BJ (cell line): Measurements from ENCODE around the gene AHDC1. TPM values are rescaled to one million over a fixed set of nuclear protein-coding genes. Genes with fewer than 3 reads are reported as not detected.

Experiments
- CTCF ChIA-PET: fragments of 350-600 bp; formaldehyde crosslinking; extraction: SDS; loops from one replicate; lab custom pipeline; 2021; ENCODE audit warnings: antibody characterized with exemption, inconsistent platforms; lab: Yijun Ruan, JAX
- POLR2A ChIA-PET: fragments of 300-600 bp; sonication (Branson Sonifier 250); formaldehyde crosslinking; extraction: SDS; loops from one replicate; lab custom pipeline; 2021; ENCODE audit warnings: antibody characterized with exemption; lab: Charles Lee
- DNase-seq: peaks from one replicate; pipeline ENCODE4 v3.0.0-alpha.2; 2011; ENCODE audit warnings: low read depth
- H3K27me3 ChIP-seq: 2 replicates; pipeline ENCODE4 v1.6.0; 2011; ENCODE audit warnings: low read length; ENCODE audit not compliant: control insufficient read depth, insufficient read depth
- H3K36me3 ChIP-seq: 2 replicates; pipeline ENCODE4 v1.5.1; 2011; ENCODE audit warnings: low read length; ENCODE audit not compliant: control insufficient read depth, insufficient read depth
- H3K4me3 ChIP-seq: 2 replicates; pipeline ENCODE4 v1.5.1; 2011; ENCODE audit warnings: low read depth, mild to moderate bottlenecking, control low read depth, low read length
- polyA plus RNA-seq: library from polyadenylated mRNA; depleted of rRNA; stranded (reverse); fragments of >200 nt; gene quantifications from 2 replicates; pipeline ENCODE4 v1.2.3, GENCODE V29; 2011
- TF ChIP-seq, protein P1 (sequence below): IDR thresholded peaks from 2 replicates; pipeline ENCODE4 v1.5.1; 2011; ENCODE audit warnings: low read depth, mild to moderate bottlenecking, control low read depth, inconsistent platforms, low read length, moderate library complexity; ENCODE audit not compliant: insufficient read depth

Gene AHDC1
- polyA plus RNA-seq, 1 experiment, result 4.1 TPM

DNA sequence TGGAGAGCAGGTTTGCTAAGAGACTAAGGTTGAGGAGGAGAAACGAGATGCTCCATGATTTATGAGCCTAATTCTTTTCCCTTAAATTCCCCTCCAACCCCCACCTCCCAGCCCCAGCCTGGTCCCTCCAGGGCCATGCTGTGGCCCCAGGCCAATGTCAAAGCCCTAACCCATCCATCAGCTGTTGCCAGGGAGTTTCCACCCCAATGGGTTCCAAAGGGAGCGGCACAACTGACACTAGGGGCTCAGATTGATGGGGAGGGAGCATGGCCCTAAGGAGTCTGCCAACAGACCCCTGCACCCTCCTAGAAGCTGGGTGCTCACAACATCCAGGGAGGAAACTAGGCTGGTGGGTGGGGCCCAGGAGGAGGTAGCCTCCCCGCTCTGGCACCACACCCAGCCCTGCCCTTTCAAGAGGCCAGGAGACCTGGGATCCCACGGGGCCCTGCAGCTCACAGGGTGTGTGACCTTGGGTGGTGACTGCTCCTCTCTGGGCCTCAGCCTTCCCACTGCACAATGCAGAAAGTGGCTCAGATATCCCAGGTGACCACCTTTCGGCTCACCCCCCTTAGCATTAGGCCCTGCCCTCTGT lies 12.9 kb downstream of the AHDC1 start:
- peaks cover 5% of the 10 kb centered on the region for H3K36me3 ChIP-seq
- no peak overlapping the region for H3K4me3 ChIP-seq
- TF ChIP-seq, protein P1, sequence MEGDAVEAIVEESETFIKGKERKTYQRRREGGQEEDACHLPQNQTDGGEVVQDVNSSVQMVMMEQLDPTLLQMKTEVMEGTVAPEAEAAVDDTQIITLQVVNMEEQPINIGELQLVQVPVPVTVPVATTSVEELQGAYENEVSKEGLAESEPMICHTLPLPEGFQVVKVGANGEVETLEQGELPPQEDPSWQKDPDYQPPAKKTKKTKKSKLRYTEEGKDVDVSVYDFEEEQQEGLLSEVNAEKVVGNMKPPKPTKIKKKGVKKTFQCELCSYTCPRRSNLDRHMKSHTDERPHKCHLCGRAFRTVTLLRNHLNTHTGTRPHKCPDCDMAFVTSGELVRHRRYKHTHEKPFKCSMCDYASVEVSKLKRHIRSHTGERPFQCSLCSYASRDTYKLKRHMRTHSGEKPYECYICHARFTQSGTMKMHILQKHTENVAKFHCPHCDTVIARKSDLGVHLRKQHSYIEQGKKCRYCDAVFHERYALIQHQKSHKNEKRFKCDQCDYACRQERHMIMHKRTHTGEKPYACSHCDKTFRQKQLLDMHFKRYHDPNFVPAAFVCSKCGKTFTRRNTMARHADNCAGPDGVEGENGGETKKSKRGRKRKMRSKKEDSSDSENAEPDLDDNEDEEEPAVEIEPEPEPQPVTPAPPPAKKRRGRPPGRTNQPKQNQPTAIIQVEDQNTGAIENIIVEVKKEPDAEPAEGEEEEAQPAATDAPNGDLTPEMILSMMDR, result no peak
- POLR2A ChIA-PET, result no interaction called here
- DNase-seq, result no peak
- H3K27me3 ChIP-seq, result no peaks in the 10 kb centered on the region
- CTCF ChIA-PET, result interaction anchor here (1.0 to 2.1 kb wide), 9 partner anchors 11 to 72 kb away, joined by 3 to 9 read pairs (median 4); no protein-coding TSS in a partner anchor

DNA sequence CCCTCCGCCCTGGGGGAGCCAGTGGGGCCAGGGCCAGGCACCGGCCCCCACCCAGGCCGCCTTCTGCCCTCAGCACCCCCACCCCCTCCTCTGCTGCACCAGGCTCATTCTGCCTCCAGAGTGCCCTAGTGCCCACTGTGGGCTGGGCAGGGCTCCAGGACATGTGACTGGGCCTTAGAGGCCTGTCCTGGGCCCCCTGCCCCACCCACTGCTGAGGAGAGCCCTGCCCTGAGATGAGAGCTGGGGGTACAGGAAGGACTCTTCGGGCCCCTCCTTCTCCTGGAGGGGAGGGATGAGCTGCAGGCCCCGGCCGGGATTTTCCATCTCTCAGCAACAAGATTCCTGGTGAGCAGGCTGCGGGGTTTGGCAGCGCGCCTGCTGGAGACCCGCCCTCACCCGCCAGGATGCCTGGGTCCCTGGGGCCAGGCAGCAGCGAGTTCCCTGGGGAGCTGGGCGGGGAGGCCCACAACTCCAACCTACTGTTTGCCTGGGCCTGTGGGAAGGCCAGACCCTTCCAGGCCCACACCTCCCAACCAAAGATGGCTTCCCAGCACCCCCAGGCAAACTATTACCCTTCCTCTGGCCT lies 14.0 kb downstream of the AHDC1 start:
- peaks cover 2% of the 10 kb centered on the region; the same call in 1 of the 2 replicates for H3K36me3 ChIP-seq
- CTCF ChIA-PET, result interaction anchor here (0.6 to 2.1 kb wide), 7 partner anchors 12 to 73 kb away, joined by 3 to 9 read pairs (median 4); no protein-coding TSS in a partner anchor
- H3K4me3 ChIP-seq, result no peak overlapping the region
- DNase-seq, result no peak
- POLR2A ChIA-PET, result no interaction called here
- TF ChIP-seq, protein P1, result no peak
- no peaks in the 10 kb centered on the region for H3K27me3 ChIP-seq

DNA sequence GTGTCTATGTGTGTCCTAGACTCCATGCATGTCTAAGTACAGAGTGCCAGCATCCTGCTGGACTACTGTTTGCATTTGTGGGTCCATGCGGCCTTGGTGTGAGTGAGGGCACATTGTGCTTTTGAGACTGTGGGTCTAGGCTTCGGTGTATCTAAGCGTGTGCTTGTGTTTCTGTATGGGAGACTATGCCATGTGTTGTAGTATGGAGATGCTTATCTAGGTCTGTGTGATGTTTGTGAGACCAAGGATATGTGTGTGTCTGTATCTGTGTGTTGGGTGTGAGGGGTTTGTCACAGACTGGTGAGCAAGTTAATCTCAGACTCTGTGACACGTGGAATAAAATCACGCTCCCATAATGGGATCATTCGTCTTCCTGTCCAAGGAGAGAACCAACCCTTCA lies 14.5 kb downstream of the AHDC1 start:
- H3K27me3 ChIP-seq, result no peaks in the 10 kb centered on the region
- CTCF ChIA-PET, result interaction anchor here (1.2 to 1.5 kb wide), 2 partner anchors 12 to 16 kb away, joined by 4 read pairs; no protein-coding TSS in a partner anchor
- TF ChIP-seq, protein P1, result no peak
- H3K4me3 ChIP-seq, result no peak overlapping the region
- POLR2A ChIA-PET, result no interaction called here
- no peak for DNase-seq
- peaks cover 3% of the 10 kb centered on the region for H3K36me3 ChIP-seq

DNA sequence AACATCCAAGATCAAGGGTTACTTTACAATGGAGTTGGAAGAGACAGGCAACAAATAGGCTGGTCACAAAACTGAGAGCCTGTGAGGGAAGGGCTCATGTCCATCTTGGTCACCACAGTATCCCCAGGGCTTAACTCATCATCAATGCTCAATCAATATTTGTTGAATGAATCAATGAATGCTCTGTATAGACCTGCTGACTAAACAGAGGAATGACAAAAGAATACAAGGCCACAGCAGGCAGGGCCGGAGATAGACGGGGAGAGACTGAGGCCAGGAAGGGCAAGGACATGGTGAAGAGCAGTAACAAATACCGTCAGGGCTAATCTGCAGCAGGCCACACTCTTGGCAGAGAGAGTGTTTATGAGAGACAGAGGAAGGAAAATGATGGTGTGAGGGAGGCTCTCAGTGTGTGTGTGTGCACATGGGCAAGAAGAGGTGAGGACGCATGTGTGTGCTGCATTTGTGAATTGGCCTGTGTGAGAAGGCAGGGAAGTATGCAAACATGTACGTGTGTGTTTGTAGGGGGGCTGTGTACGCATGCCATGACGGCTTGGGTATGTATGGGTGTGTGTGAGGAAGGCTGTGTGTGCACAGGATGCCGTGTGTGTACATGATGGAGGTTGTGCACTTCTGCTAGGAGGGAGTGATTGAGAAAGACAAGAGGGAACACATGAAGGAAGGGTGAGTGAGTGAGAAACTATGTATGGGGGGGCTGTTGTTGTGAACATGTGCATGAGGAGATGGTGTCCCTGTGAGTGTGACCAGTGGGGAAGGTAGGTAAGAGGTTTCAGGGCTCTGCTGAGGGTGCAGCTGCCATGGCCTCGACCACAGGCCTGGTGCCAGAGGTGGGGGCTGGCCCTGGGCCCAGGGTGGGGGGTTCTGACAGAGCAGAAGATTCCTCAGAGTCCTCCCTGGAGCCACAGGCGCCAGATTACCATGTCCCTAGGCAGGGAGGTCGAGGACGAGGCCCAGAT lies 15.4 kb downstream of the AHDC1 start:
- Histone ChIP-seq H3K4me3 (no peak overlapping the region), H3K27me3 (no peaks in the 10 kb centered on the region), H3K36me3 (peaks cover 3% of the 10 kb centered on the region)
- DNase-seq, result no peak
- ChIA-PET CTCF (interaction anchor here (1.0 kb wide), 1 partner anchor 20 kb away, joined by 6 read pairs; no protein-coding TSS in a partner anchor), POLR2A (no interaction called here)
- TF ChIP-seq, protein P1, result no peak
